Measurements from ENCODE around the gene ESRRB.

ESRRB gene

DNA sequence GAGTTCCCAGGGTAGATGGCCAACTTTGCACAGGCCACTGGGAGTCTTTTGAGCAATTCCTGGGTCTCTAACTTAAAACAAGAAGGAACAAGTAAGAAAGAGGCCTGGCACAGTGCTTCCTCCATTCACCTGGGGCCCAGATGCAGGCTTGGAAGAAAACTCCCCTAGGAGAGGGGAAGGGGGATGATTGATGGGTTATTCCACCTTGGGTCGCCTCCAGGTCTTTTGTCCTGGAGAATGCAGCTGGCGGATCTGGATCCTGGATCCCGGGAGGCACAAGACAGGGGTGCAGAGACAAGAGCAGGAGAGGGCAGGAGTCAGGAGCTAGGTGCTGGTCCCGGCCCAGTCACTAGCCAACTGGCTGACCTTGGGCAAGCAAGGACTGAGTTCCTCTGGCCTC lies 74.5 kb downstream of the ESRRB start:
- DNase-seq (ENCODE audit: low read depth, low spot score): no peak

DNA sequence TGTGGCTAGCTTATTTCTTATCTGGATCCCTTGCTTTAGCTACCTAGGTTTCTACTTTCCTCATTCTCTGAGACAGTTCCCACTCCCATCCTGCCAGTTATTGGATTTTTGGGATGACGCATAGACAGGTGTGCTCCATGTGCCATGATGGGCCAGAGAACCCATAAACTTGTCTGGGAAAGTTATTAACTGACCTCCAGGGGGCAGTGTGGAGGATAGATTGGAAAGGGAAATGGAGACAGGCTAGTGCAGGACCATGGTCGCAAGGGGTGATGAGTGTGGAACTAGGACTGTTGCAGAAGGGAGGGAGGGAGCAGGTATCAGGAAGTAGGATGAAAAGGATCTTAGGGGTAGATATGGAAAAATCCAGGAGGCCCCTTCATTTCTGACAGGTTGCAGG lies 80.3 kb downstream of the ESRRB start:
- peak; percentile 20 for DNase-seq (ENCODE audit: low read depth, low spot score)

DNA sequence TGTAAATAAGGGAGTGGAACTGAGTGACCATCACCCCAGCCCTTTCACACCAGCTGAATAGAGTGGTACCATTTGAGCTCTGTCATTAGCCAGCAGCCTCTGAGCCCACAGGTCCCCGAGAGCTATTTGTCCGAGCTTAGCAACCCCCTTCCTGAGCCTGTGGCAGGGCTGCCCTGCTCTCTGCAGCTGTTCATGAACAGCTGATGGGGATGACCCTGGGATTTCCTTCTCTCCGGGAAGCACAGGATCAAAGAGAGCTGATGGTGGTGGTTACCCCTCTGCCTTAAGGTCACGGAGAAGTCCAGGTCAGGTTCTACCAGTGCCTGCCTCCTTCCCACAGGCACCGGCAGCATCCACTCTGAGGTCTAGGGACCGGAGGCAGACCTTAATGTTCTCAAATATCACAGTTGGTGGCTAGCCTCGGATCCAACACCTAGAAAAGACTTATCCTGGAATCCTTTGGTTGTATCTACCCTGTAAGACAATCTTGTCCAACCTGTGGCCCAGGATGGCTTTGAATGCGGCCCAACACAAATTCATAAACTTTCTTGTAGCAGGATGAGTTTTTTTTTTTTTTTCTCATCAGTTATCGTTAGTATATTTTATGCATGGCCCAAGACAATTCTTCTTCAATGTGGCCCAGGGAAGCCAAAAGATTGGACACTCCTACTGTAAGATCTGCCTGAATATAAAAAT lies 81.1 kb downstream of the ESRRB start:
- DNase-seq (ENCODE audit: low read depth, low spot score): no peak

DNA sequence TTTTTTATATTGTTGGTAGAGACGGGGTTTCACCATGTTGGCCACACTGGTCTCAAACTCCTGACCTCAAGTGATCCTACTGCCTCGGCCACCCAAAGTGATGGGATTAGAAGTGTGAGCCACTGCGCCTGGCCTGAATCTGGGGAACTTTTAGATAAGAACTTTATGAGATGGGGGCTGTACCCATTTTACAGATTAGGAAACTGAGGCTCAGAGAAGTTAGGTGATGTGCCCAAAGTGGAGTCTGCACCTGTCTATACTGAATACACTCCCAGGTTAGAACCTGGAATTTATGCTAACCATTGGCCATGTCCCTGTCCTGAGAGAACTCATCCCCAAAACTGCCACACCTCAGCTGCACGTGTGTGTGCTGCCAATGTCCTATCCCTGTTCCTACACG lies 81.9 kb downstream of the ESRRB start:
- DNase-seq (ENCODE audit: low read depth, low spot score): no peak

DNA sequence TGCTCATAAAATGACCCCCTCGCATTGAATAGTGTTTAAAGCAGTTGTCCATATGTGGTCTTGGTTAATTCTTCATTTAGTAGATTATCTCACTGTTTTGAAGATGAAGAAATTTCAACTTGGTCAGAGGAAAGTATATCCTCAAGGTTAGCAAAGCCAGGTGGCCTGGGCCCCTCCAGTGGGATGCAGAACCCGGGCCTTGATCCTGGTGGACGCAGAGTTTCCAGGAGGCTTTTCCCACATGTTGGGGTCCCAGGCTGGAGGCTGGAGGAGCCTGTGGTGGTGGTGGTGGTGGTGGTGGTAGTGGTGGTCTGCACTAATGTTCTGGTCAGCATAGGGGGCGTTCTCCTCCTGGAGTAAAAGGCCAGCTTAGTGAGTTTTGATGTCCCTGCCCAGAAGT lies 85.9 kb downstream of the ESRRB start:
- DNase-seq (ENCODE audit: low read depth, low spot score): no peak

DNA sequence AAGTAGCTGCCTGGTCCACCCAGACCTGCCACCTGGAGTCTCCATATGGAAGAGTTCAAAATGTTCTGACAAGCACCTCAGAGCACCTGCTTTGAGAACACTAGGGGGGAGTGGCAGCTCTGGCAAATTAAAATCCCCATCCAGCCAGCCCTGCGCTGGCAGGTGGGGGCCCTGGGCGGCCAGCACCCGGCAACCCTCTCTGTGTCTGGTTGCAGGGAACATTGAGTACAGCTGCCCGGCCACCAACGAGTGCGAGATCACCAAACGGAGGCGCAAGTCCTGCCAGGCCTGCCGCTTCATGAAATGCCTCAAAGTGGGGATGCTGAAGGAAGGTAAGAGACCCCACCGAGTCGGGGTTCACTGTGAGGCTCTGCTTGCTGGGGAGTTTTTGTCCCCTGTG lies 86.4 kb downstream of the ESRRB start:
- no peak for DNase-seq (ENCODE audit: low read depth, low spot score)

DNA sequence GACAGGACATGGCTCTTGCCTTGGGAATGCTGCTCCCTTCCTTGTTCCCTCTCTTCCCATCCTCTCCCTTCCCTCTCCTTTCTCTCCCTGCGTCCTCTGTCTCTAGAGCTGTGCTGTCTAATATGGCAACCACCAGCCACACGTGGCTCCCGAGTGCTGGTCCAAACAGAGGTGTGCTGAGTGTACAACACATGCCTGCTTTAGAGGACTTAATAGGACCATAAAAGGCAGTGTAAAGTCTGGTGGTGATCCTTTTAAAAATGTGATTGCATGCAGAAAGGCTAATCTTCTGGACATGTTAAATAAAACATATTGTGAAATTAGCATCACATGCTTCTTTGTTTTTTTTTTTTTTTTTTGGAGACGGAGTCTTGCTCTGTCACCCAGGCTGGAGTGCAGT lies 87.2 kb downstream of the ESRRB start:
- no peak for DNase-seq (ENCODE audit: low read depth, low spot score)

DNA sequence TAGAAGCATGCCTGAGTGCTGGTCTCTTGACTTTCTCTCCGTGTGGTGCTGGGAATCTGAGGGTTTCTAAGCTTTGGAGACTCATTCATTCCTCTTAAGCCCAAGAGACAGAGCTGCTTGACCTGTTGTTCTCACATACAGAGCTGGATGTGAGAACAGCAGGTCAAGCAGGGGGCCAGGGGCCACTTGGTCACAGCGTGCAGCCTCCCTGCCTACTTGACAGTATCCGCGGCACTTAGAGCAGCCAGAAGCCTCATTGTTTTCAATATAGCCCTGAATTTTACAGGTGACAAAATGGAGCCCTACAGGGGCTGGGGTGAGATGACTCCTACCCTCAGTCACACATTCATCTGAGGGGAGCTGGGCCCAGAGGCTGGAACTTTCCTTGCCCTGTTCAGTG lies 88.9 kb downstream of the ESRRB start:
- DNase-seq (ENCODE audit: low read depth, low spot score): no peak

DNA sequence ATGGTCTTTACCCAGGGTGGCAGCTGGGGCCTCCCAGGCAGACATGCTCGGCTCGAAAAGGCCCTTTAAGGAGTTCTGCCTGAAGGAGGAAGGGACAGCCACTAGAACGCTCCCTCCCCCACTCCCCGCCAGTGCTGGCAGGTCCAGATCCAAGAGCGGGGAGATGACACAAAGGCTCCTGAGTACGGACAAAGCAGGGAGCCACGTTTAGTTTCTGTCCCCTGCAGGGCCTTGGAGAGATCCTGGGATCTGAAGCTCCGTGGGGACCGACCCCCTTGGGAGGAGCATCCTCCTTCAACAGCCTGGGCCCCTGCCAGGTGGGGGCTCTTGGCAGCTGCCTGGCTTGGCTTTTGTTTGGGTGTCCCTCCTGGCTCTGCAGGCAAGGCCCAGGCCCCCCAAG lies 89.7 kb downstream of the ESRRB start:
- DNase-seq (ENCODE audit: low read depth, low spot score): no peak

DNA sequence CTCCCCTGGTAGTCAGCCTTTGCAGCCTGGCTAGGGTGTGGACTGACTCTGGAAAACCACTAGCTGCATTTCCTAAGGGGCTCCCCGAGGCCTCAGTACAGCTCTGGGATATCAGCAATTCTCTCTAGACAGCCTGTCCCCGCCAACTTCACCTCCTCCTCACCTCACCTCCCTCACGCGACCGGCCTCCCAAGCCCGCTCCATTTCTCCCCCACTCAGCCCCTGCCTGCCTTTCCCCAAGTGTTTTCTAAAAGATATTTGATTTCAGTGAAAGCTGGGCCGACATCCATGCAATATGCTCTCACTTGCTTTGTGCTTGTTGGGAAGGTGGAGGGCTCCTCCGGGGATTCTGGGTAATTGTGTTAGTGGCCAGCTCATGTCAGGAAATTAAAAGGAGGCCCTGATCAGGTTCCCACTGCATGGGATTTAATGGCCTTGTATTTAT lies 91.8 kb downstream of the ESRRB start:
- no peak for DNase-seq (ENCODE audit: low read depth, low spot score)

DNA sequence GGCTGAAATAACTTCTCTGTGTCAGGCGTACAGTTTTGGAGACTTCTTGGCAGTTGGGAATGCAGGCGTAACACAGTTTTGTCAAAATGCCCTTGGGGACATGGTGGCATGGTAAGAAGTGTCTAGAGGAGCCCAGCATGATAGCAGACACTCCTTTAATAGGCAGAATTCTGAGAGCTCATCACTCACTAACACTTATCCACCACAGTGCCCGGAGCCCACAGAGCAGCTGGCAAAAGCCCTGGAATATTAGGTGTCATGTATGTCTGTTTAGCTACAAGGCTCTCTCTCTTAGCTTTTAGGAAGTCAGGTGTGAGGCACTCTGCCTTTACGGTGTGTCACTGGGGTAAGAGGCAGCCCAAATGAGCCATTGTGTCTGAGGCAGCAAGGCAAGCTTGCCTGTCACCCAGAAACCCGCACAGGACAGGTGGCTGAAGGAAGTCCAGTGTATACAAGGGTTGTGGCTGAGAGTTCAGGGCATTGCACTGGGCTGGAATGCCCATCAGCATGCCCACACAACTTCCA lies 96.3 kb downstream of the ESRRB start:
- DNase-seq (ENCODE audit: low read depth, low spot score): no peak

DNA sequence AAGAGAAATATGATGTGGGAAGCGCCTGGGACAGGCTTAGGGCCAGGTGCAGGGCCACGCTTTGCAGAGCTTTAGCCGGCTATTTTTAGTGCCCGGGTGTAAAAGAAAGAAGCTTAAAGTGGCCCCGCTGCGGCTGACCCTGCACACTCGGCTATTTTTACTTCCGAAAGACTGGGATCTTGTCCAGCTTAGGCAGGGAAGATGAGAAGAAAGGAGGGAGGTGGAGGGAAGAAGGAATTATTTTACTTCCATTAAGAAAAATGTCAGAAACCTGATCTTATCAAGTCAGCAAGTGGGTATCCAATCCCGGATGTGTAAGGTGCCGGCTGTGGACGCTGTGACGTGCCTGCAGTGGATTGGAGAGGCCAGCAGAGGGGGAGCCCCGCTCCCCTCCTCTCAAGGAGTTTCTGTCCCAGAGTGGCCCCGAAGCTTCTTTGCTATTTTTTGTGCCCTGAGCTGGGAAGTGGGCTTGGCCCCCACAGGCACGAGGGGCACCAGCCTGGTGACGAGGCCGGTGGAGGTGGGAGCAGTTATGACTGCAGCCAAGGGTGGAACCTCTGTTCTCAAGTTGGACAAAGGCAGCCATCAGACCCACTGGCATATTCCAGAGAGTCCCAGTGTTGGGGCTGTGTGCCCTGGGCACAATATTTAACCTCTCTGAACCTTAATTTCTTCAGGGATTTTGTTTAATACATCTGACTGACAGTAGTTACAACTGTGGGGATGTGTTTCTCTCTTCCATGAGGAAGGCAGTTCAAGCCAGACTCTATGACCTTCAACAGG lies 97.7 kb downstream of the ESRRB start:
- DNase-seq (ENCODE audit: low read depth, low spot score): no peak

DNA sequence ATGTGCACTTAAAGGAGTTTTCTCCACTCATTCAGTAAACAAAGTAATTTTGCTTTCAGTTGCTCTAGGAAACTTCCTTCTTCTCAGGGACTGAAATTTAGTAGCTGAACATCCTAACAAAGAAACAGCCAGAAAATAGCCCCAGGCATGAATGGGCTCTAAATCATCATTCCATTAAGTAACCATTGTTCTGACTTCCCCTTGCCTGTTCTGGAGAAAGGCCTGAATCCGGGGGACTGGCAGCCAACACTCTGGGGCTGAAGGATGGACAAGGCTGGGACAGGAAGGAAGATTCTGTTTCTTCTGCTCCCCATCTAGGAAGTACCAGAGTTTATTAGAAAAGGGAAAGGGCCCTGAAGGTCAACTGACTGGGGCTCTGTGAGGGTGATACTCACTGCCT lies 104.5 kb downstream of the ESRRB start:
- DNase-seq (ENCODE audit: low read depth, low spot score): no peak

DNA sequence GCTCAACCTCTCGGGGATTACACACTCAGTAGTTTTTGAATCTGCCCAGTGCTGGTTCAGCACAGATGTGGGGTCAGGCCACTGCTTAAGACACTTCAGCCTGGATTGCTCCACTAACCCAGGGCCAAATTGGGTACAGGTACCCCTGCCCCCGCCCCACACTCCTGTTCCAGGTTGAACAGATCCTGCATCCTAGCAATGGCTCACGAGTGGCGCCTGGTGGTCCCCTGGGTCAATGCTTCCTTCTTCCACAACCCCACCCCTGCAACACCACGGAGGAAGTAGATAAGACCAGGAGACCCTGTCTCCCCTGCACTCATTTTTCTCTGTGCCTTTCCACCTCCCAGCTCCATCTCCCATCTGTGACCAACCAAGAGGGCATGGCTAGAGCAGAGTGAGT lies 108.4 kb downstream of the ESRRB start:
- DNase-seq (ENCODE audit: low read depth, low spot score): no peak

DNA sequence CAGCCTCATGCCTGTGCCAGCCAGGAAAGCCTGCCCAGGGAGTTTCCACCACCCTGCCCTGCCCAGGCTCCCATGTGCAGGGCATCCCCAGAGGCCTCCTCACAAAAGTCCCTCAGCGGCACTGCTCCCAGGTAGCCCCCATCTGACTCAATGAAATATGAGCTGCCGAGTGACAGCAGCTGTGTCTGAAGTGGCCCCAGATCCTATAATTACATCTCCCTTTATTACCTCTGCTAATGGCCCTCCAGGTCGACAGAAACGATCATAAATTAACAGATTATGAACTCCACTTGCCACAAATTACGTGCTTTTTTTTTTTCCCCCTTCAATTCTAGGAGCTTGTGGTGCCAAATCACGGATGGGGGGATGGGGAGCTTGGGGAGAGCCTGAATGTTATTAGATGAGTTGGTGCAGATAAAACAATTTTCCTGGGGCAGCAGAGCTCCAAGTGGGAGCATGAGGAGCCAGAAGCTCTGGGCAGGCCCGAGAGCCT lies 110.4 kb downstream of the ESRRB start:
- no peak for DNase-seq (ENCODE audit: low read depth, low spot score)

DNA sequence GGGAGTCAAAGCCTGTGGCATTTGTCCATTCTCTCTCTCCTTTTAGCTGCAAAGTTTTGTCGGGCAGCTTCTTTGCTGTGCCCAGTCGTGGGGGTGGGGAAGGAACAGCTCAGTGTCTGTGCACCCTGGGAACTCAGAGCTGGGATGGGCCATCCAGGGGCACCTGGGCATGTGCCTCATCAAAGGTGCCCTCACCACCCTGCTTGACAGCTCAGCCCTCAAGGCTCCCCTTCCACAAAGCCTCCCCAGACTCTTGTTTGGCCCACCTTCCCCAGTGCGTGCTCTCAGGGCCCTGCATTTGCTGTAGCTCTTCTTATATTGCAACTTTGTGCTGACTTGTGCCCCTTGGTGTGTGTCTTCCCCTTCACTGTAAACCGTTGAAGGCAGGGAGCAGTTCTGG lies 112.6 kb downstream of the ESRRB start:
- no peak for DNase-seq (ENCODE audit: low read depth, low spot score)

DNA sequence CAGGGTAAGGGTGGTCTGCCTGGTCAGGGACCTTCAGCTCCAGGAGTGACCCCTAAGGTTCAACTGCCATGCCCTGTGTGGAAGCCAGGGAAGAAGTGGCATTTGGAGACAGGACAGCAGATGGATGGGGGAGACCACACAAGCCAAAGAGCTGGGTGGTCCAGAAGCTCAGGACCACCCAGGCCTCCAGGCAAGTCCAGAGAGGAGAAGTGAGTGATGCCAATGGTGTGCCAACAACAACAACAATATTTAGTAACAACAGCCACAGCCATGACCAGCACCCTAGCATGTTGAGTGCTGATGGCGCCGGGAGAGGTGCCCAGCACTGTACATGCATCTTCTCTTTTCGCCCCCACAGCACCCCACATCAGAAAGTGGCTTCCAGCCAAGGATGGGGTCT lies 113.7 kb downstream of the ESRRB start:
- no peak for DNase-seq (ENCODE audit: low read depth, low spot score)

DNA sequence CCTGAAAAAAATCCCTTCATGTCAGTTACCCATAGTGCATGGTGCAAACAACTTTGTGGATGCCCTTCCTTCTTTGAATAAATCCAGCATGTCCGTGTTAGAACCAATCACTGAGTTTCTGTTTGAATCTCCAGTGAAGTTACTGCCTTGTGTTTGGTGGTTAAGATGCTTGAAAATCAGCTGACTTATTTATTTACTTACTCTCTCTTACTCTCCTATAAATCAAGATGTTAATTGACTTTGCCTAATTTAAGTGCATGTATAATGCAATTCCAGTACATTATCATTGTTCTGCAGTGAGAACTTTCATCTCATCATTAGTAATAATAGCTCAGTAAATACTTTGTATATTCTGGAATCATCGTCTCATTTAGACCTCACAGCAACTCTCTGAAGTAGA lies 114.2 kb downstream of the ESRRB start:
- DNase-seq (ENCODE audit: low read depth, low spot score): no peak

DNA sequence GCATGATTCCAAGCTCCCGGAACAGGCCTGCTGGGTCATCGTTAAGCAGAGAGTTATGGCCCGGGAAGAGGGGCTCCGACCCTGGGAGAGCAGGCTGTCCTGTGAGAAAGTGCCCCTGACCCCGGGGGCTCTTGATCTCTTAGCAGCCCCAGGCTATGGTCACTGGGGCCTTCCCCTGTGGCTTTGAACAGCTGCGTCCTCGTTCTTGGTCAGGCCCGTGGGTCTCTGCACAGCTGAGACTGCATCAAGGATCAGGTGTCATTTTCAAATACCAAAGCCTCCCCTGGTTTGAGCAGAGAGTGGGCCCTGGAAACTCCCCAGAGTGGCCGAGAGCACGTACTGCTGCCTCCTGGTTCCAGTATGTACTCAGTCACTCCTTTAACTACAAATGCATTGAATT lies 114.8 kb downstream of the ESRRB start:
- no peak for DNase-seq (ENCODE audit: low read depth, low spot score)

DNA sequence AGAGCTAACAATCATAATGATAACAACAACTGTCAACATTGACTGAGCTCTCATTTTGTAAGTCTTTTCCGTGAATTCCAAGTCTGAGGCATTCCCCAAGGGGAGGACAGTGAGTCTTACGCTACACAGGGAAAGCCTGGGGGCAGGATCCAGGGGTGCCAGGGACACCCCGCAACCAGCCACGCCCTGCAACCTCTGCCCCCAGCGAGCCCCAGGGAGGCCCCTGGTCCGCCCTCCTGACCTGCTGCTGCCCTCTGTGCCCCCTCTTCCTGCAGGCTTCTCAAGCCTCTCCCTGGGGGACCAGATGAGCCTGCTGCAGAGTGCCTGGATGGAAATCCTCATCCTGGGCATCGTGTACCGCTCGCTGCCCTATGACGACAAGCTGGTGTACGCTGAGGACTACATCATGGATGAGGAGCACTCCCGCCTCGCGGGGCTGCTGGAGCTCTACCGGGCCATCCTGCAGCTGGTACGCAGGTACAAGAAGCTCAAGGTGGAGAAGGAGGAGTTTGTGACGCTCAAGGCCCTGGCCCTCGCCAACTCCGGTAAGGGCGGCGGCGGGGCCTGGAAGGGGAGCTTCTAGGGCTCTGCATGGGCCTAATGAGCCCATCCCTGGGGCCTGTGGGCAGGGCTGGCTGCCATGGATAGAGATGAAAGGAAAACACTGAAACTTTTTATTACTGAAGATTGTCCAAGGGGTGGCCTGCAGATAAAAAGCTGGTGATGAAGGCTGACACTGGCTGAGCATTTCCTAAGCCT lies 115.4 kb downstream of the ESRRB start:
- DNase-seq (ENCODE audit: low read depth, low spot score): no peak

DNA sequence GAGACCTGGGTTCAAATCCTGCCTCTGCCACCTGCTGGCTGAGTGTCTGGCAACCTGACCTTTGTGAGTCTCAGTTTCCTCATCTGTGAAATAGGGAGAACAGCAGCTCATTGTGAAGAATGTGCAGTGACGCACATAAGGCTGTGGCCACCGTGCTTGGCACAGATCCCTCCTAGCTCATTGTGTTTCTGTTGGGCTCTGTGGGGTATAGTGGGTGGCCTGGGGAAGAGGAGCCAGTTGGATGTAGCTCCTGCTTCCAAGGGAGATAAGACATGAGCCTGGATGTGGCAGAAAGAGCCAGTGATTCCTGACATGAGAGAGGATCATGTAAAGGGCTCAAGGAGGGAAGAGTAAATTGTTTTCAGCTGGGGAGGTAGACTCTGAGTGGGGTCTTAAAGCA lies 120.0 kb downstream of the ESRRB start:
- DNase-seq (ENCODE audit: low read depth, low spot score): no peak

DNA sequence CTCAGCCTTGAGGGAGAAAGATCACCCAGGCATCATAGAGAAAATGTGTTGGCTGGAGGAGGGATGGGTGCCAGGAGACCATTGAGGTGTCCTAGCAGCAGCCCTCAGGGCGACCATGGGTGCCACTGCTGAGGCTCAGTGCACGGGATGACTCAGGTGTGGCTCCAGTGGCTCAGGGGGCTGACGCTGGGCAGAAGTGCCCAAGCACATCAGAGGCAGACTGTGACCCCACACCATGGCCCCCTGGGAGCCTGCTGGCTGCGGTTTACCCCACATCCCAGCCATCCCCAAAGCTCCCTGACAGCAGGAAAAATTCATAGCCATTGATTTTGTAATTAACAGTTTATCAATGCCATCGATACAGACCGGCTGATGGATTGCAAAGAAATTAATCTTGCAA lies 120.7 kb downstream of the ESRRB start:
- no peak for DNase-seq (ENCODE audit: low read depth, low spot score)

Measured in iPS DF 19.7 (cell line).